Esophagus squamous epithelium (tissue), 4 donors: ENCODE data around the gene ZNF284.

ENCODE experiments used
- POLR2A ChIP-seq, 4 donors: fragments of 450-650 bp; IDR thresholded peaks; one replicate each; pipeline ENCODE4 v1.6.1; 2017; ENCODE audit warnings: antibody characterized with exemption in 4 of 4, mild to moderate bottlenecking in 4 of 4, moderate library complexity in 3 of 4
- TF ChIP-seq, protein P1 (sequence below), 6 experiments: fragments of 450-650 bp in 4 of 6; fragments of 200-600 bp in 2 of 6; sonication (generic) in 2 of 6; IDR thresholded peaks; one replicate each; pipeline ENCODE4 v1.5.1; 2016 to 2019; ENCODE audit warnings: antibody characterized with exemption in 6 of 6, mild to moderate bottlenecking in 4 of 6, moderate library complexity in 4 of 6

DNA sequence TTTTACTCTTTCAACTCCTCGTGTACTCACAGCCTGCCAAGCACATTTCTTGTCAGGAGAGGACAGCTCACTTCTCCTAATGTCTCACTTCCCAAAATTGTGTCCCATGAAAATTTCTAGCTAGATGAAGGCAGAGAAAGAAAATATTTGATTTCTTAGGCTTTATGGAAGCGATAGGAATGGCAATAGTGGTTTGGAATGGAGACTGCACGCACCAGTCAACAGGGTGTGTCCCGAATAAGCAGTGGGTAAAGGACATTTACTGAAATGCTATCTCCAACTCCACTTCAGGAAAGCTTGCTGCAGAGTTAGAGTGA, 47.1 kb upstream of the ZNF284 start:
- no peak for TF ChIP-seq POLR2A (IDR thresholded peaks at IDR 0.05)
- TF ChIP-seq, protein P1, sequence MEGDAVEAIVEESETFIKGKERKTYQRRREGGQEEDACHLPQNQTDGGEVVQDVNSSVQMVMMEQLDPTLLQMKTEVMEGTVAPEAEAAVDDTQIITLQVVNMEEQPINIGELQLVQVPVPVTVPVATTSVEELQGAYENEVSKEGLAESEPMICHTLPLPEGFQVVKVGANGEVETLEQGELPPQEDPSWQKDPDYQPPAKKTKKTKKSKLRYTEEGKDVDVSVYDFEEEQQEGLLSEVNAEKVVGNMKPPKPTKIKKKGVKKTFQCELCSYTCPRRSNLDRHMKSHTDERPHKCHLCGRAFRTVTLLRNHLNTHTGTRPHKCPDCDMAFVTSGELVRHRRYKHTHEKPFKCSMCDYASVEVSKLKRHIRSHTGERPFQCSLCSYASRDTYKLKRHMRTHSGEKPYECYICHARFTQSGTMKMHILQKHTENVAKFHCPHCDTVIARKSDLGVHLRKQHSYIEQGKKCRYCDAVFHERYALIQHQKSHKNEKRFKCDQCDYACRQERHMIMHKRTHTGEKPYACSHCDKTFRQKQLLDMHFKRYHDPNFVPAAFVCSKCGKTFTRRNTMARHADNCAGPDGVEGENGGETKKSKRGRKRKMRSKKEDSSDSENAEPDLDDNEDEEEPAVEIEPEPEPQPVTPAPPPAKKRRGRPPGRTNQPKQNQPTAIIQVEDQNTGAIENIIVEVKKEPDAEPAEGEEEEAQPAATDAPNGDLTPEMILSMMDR (IDR thresholded peaks at IDR 0.05): no peak
